GM18909 (cell line): ENCODE data around the gene KCNH3.
"Not testable (repeated sequence)": the region's sequence is repeated elsewhere in the genome, so short reads cannot be mapped to it uniquely, and the experiment has no call there.

ENCODE experiments used
- ATAC-seq: cut with Tn5 transposase; IDR thresholded peaks from one replicate; pipeline ENCODE4 v1.9.1; 2021; ENCODE audit warnings: mild to moderate bottlenecking; ENCODE audit not compliant: unreplicated experiment, poor library complexity

The KCNH3 gene

GRCh38 chr12:49582850-49583249 lies 44.0 kb downstream of the KCNH3 start:
- ATAC-seq: no peak

- ATAC-seq: no peak
Observed at GRCh38 chr12:49583366-49584094, 44.7 kb downstream of the KCNH3 start.

GRCh38 chr12:49584591-49584990 lies 45.8 kb downstream of the KCNH3 start:
- ATAC-seq: no peak

- no peak for ATAC-seq
Observed at GRCh38 chr12:49585477-49586459, 46.9 kb downstream of the KCNH3 start.

- no peak for ATAC-seq
Observed at GRCh38 chr12:49587174-49587908, 48.5 kb downstream of the KCNH3 start.

- ATAC-seq: no peak
Observed at GRCh38 chr12:49588281-49588680, 49.5 kb downstream of the KCNH3 start.

- no peak for ATAC-seq
Observed at GRCh38 chr12:49588721-49589516, 50.1 kb downstream of the KCNH3 start.

GRCh38 chr12:49598527-49598926 lies 59.7 kb downstream of the KCNH3 start:
- no peak for ATAC-seq

- ATAC-seq: no peak
Observed at GRCh38 chr12:49599961-49600360, 61.1 kb downstream of the KCNH3 start.

- no peak for ATAC-seq
Observed at GRCh38 chr12:49603721-49604120, 64.9 kb downstream of the KCNH3 start.

- no peak for ATAC-seq
Observed at GRCh38 chr12:49604856-49605255, 66.0 kb downstream of the KCNH3 start.

- ATAC-seq: not testable (repeated sequence)
Observed at GRCh38 chr12:49605539-49605938, 66.7 kb downstream of the KCNH3 start, which contains the start of gene FAM186B. TSS of gene FAM186B (minus strand) at chr12:49605639. CDS start at chr12:49605477, 162 bp downstream.
